A549 (cell line): ENCODE measurements around the gene PDZD2. TPM values are rescaled to one million over a fixed set of nuclear protein-coding genes. Genes with fewer than 3 reads are reported as not detected.

Experiments
- ATAC-seq, 2 experiments: fragments of 200-7000 bp in 1 of 2; fragments of >200 bp in 1 of 2; cut with Nextera tagmentation in 1 of 2; cut with Tn5 transposase in 1 of 2; 3 replicates each; pipeline versions ENCODE4 v1.8.0 to v1.9.1; 2018 to 2020; ENCODE audit warnings: mild to moderate bottlenecking in 1 of 2, moderate library complexity in 1 of 2
- CTCF ChIA-PET: fragments of 300-600 bp; sonication (Branson Sonifier 250); formaldehyde crosslinking; extraction: SDS; loops from one replicate; lab custom pipeline; 2021; ENCODE audit warnings: antibody characterized with exemption, inconsistent platforms; lab: Yijun Ruan, JAX
- POLR2A ChIA-PET: fragments of 350-600 bp; formaldehyde crosslinking; extraction: SDS; loops from one replicate; lab custom pipeline; 2021; ENCODE audit warnings: antibody characterized with exemption, inconsistent platforms; lab: Yijun Ruan, JAX
- DNase-seq, 2 experiments: peaks; one replicate each; pipeline versions ENCODE4 v3.0.0 to v3.0.0-alpha.2; 2011 to 2016; ENCODE audit warnings: low read depth in 1 of 2, low spot score in 1 of 2
- FAIRE-seq: peaks from 2 replicates; lab custom pipeline; 2011; peaks lifted over from hg19 to GRCh38; lab: Jason Lieb, UNC
- H3K27ac ChIP-seq, 2 experiments: fragments of >200 bp; sonication (Bioruptor Twin); formaldehyde crosslinking; 3 replicates each; pipeline ENCODE4 v1.5.1; 2016 to 2017
- H3K4me1 ChIP-seq: fragments of >200 bp; sonication (Bioruptor Twin); formaldehyde crosslinking; 3 replicates; pipeline ENCODE4 v1.6.1; 2016
- H3K4me2 ChIP-seq: fragments of >200 bp; sonication (Bioruptor Twin); formaldehyde crosslinking; 3 replicates; pipeline ENCODE4 v1.6.1; 2016
- H3K4me3 ChIP-seq: fragments of >200 bp; sonication (Bioruptor Twin); formaldehyde crosslinking; 3 replicates; pipeline ENCODE4 v1.5.1; 2016
- H3K9me3 ChIP-seq: fragments of >200 bp; sonication (Bioruptor Twin); formaldehyde crosslinking; 3 replicates; pipeline ENCODE4 v1.6.1; 2016
- CBX2 ChIP-seq: fragments of 200-600 bp; sonication (generic); IDR thresholded peaks from 2 replicates; pipeline ENCODE4 v1.6.1; 2016; ENCODE audit warnings: low read depth, mild to moderate bottlenecking, borderline replicate concordance
- CBX8 ChIP-seq: fragments of 200-600 bp; sonication (generic); IDR thresholded peaks from 2 replicates; pipeline ENCODE4 v1.6.1; 2016
- CHD2 ChIP-seq: fragments of 150-350 bp; IDR thresholded peaks from 2 replicates; pipeline ENCODE4 v1.6.1; 2014; ENCODE audit warnings: low read length; ENCODE audit not compliant: partially characterized antibody
- CHD4 ChIP-seq: fragments of 200-600 bp; sonication (generic); IDR thresholded peaks from 2 replicates; pipeline ENCODE4 v1.6.1; 2016; ENCODE audit warnings: antibody characterized with exemption, mild to moderate bottlenecking, borderline replicate concordance
- EHF ChIP-seq: fragments of 250-450 bp; sonication (Bioruptor Pico); IDR thresholded peaks from 2 replicates; pipeline ENCODE4 v1.5.0; 2020; ENCODE audit warnings: mild to moderate bottlenecking
- EHMT2 ChIP-seq: fragments of 200-600 bp; sonication (generic); IDR thresholded peaks from 2 replicates; pipeline ENCODE4 v1.6.1; 2016; ENCODE audit warnings: antibody characterized with exemption, low read depth, mild to moderate bottlenecking, moderate library complexity
- ESRRA ChIP-seq: fragments of 150-350 bp; IDR thresholded peaks from 2 replicates; pipeline ENCODE4 v1.6.1; 2014; ENCODE audit warnings: mild to moderate bottlenecking, low read length, borderline replicate concordance
- FOSB ChIP-seq: fragments of 250-450 bp; sonication (Bioruptor Pico); IDR thresholded peaks from 2 replicates; pipeline ENCODE4 v1.5.0; 2020; ENCODE audit warnings: mild to moderate bottlenecking, moderate library complexity
- HDAC2 ChIP-seq: fragments of 200-600 bp; sonication (generic); IDR thresholded peaks from 2 replicates; pipeline ENCODE4 v1.6.1; 2016
- HOXA7 ChIP-seq: fragments of 250-450 bp; sonication (Bioruptor Pico); IDR thresholded peaks from 2 replicates; pipeline ENCODE4 v1.5.0; 2020; ENCODE audit warnings: mild to moderate bottlenecking, moderate library complexity
- HOXB5 ChIP-seq: fragments of 250-450 bp; sonication (Bioruptor Pico); IDR thresholded peaks from 2 replicates; pipeline ENCODE4 v1.5.0; 2020; ENCODE audit warnings: mild to moderate bottlenecking, moderate library complexity
- JUN ChIP-seq, 2 experiments: fragments of >200 bp; sonication (Bioruptor Twin); formaldehyde crosslinking; IDR thresholded peaks; 2 replicates in 1 of 2; 3 replicates in 1 of 2; pipeline ENCODE4 v1.6.1; 2016 to 2017
- KDM5A ChIP-seq: fragments of 200-600 bp; sonication (generic); IDR thresholded peaks from 2 replicates; pipeline ENCODE4 v1.6.1; 2016; ENCODE audit warnings: antibody characterized with exemption, mild to moderate bottlenecking
- MAFK ChIP-seq: fragments of 450-650 bp; IDR thresholded peaks from 2 replicates; pipeline ENCODE4 v1.6.1; 2014; ENCODE audit not compliant: partially characterized antibody
- MYC ChIP-seq: IDR thresholded peaks from 2 replicates; pipeline ENCODE4 v1.6.1; 2012; ENCODE audit warnings: mild to moderate bottlenecking, inconsistent platforms, low read length, improper control_type of control experiment, borderline replicate concordance
- NR3C1 ChIP-seq: fragments of >200 bp; sonication (Bioruptor Twin); formaldehyde crosslinking; IDR thresholded peaks from 3 replicates; pipeline ENCODE4 v1.6.1; 2017
- POLR2A ChIP-seq: IDR thresholded peaks from 2 replicates; pipeline ENCODE4 v1.6.1; 2012; ENCODE audit warnings: mild to moderate bottlenecking, low read length
- POLR2AphosphoS2 ChIP-seq: conservative IDR thresholded peaks from 2 replicates; pipeline ENCODE4 v1.6.1; 2012; ENCODE audit warnings: low read length, improper control_type of control experiment, inconsistent platforms
- RARB ChIP-seq: fragments of 250-450 bp; sonication (Bioruptor Pico); IDR thresholded peaks from 2 replicates; pipeline ENCODE4 v1.8.0; 2021; ENCODE audit warnings: mild to moderate bottlenecking, moderate library complexity
- RCOR1 ChIP-seq: fragments of 150-350 bp; IDR thresholded peaks from 2 replicates; pipeline ENCODE4 v1.6.1; 2014; ENCODE audit warnings: antibody characterized with exemption, low read length, low read depth
- RFX5 ChIP-seq: fragments of 450-650 bp; IDR thresholded peaks from 2 replicates; pipeline ENCODE4 v1.7.1; 2014; ENCODE audit warnings: antibody characterized with exemption, mild to moderate bottlenecking, moderate library complexity
- RNF2 ChIP-seq: fragments of 200-600 bp; sonication (generic); IDR thresholded peaks from 2 replicates; pipeline ENCODE4 v1.6.1; 2016; ENCODE audit warnings: low read depth, mild to moderate bottlenecking, antibody characterized with exemption, moderate library complexity, borderline replicate concordance
- SMC3 ChIP-seq: fragments of >200 bp; sonication (Bioruptor Twin); formaldehyde crosslinking; IDR thresholded peaks from 3 replicates; pipeline ENCODE4 v1.6.1; 2018; ENCODE audit warnings: inconsistent platforms
- TP53 ChIP-seq: fragments of 250-450 bp; sonication (Bioruptor Pico); IDR thresholded peaks from 2 replicates; pipeline ENCODE4 v1.5.0; 2021; ENCODE audit warnings: mild to moderate bottlenecking, moderate library complexity
- ZNF302 ChIP-seq: fragments of 250-450 bp; sonication (Bioruptor Pico); IDR thresholded peaks from 2 replicates; pipeline ENCODE4 v1.9.0; 2021; ENCODE audit warnings: inconsistent platforms, mild to moderate bottlenecking, moderate library complexity
- ZSCAN20 ChIP-seq: fragments of 250-450 bp; sonication (Bioruptor Pico); IDR thresholded peaks from 2 replicates; pipeline ENCODE4 v1.8.0; 2022; ENCODE audit warnings: mild to moderate bottlenecking, moderate library complexity
- WGBS: methylation state at CpG from one replicate; pipeline ENCODE4 v1.1.6; 2017; ENCODE audit errors: missing lambda C conversion rate; 5-methylcytosine and 5-hydroxymethylcytosine counted together
- polyA plus RNA-seq, 4 experiments: library from polyadenylated mRNA; depleted of rRNA in 3 of 4; stranded (reverse); fragments of >200 nt; fragmentation: RNase III in 1 of 4; extraction: RNeasy Plus Mini Kit Qiagen cat#74134 plus additional on column Dnase treatment in 1 of 4; gene quantifications; 2 replicates in 3 of 4; 3 replicates in 1 of 4; pipeline ENCODE4 v1.2.3, GENCODE V29; 2011 to 2017
- TF ChIP-seq, protein P1 (sequence below): IDR thresholded peaks from 2 replicates; pipeline ENCODE4 v1.6.1; 2012

The PDZD2 gene
- polyA plus RNA-seq, 2 of the 4 experiments (the other 2 are of a cell fraction): 0.06 to 0.09 TPM

- no peak for TF ChIP-seq RARB (CRISPR knock-in tag)
- no peak for TF ChIP-seq POLR2A
Observed at GRCh38 chr5:31776976-31777651, 138.2 kb downstream of the PDZD2 start (continued).

DNA sequence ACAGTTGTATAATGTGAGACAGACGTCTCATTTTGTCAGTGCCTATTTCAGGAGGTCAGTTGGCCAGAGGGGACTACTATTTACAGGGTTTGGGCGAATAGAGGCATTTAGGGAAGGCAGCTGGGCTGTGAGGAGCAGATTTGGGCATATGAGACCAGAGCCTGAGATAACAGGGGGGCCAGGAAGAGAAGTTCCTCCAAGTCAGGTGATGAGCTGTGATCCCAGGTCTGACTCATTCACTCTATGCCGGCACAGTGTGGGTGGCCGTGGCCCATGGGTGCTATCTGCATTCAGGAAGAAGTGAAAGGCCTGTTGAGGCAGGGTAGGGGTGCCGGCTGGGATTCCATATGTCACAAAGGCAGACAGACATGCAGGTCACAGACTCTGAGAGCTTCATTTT, 142.8 kb downstream of the PDZD2 start:
- FAIRE-seq (no peak), DNase-seq (no peak)
- no peak overlapping the region for H3K4me2 ChIP-seq

GRCh38 chr5:31783086-31783645, 144.2 kb downstream of the PDZD2 start:
- CTCF ChIA-PET: no interaction called here
- H3K4me2 ChIP-seq: no peak overlapping the region
- no peak for TF ChIP-seq TP53
- TF ChIP-seq, protein P1, sequence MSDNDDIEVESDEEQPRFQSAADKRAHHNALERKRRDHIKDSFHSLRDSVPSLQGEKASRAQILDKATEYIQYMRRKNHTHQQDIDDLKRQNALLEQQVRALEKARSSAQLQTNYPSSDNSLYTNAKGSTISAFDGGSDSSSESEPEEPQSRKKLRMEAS: no peak
- no peak for TF ChIP-seq POLR2AphosphoS2
- TF ChIP-seq, all 56 proteins: peak for 0
- no peak for FAIRE-seq
- H3K9me3 ChIP-seq: no peaks in the 10 kb centered on the region
- no peak overlapping the region for H3K27ac ChIP-seq
- 64% methylated on average over 10 of the region's 10 CpGs for whole genome bisulfite sequencing
- no peaks in the 10 kb centered on the region for H3K4me1 ChIP-seq
- POLR2A ChIA-PET: no interaction called here
- no peak for DNase-seq
- H3K4me3 ChIP-seq: no peak overlapping the region
- no peak for ATAC-seq

More for the DNA sequence above, 142.8 kb downstream of the PDZD2 start:
- no peak for TF ChIP-seq ZNF302 (CRISPR knock-in tag)
- TF ChIP-seq RCOR1: no peak
- no peak for TF ChIP-seq KDM5A
- TF ChIP-seq HDAC2: no peak
- TF ChIP-seq RFX5: no peak
- no peak for TF ChIP-seq EHMT2
- TF ChIP-seq FOSB (CRISPR knock-in tag): no peak
- no peak for TF ChIP-seq ESRRA
- TF ChIP-seq MAFK: no peak
- no peak for TF ChIP-seq CBX2
- no peak for TF ChIP-seq HOXB5 (CRISPR knock-in tag)
- no peak for TF ChIP-seq RNF2
- TF ChIP-seq JUN (IDR thresholded peaks at IDR 0.05): no peak
- no peak for TF ChIP-seq CBX8
- no peak for TF ChIP-seq HOXA7 (CRISPR knock-in tag)
- TF ChIP-seq ZSCAN20: no peak
- Histone ChIP-seq H3K27ac (no peak overlapping the region), H3K4me1 (no peaks in the 10 kb centered on the region), H3K4me3 (no peak overlapping the region), H3K9me3 (no peaks in the 10 kb centered on the region; the same call in 2 of the 3 replicates)
- ATAC-seq: no peak
- WGBS: 27% methylated on average over 5 of the region's 5 CpGs
- POLR2A ChIA-PET: no interaction called here
- CTCF ChIA-PET: interaction anchor here (1.0 to 1.2 kb wide), 2 partner anchors 27 to 143 kb away, joined by 3 to 4 read pairs; partner anchors contain the start of gene PDZD2

GRCh38 chr5:31783731-31784130, 144.8 kb downstream of the PDZD2 start:
- WGBS: 30% methylated on average over 8 of the region's 8 CpGs
- POLR2A ChIA-PET: no interaction called here
- FAIRE-seq: no peak
- H3K27ac ChIP-seq: no peak overlapping the region
- no peaks in the 10 kb centered on the region for H3K4me1 ChIP-seq
- CTCF ChIA-PET: no interaction called here
- H3K4me2 ChIP-seq: no peak overlapping the region
- H3K4me3 ChIP-seq: no peak overlapping the region
- no peaks in the 10 kb centered on the region for H3K9me3 ChIP-seq
- no peak for ATAC-seq
- DNase-seq: no peak
- TF ChIP-seq CHD4 (no peak), ZSCAN20 (no peak), CHD2 (no peak), SMC3 (no peak), CBX8 (no peak), NR3C1 (no peak), EHF (CRISPR knock-in tag) (no peak), HDAC2 (no peak), RCOR1 (no peak), MYC (no peak)
- TF ChIP-seq, all 56 proteins: peak for 0
